ENCODE measurements around the gene FBXW4. TPM values are rescaled to one million over a fixed set of nuclear protein-coding genes. Genes with fewer than 3 reads are reported as not detected.

The FBXW4 gene
- total and polyA plus RNA-seq, 4 donors = 65.2 to 99.9 (median 73.0) TPM

GRCh38 chr10:101562231-101562630 lies 132.7 kb downstream of the FBXW4 start:
- Histone ChIP-seq H3K4me3 (ENCODE audit: low read length in 2 of 2) (no peak overlapping the region), H3K27ac (ENCODE audit: low read depth in 1 of 2, low read length in 2 of 2) (no peak overlapping the region), H3K27me3 (ENCODE audit: control insufficient read depth in 1 of 2, insufficient read depth in 2 of 2, low read length in 1 of 2) (no peaks in the 10 kb centered on the region), H3K36me3 (ENCODE audit: control insufficient read depth in 1 of 2, insufficient read depth in 2 of 2, low read length in 1 of 2) (no peaks in the 10 kb centered on the region), H3K9me3 (ENCODE audit: control insufficient read depth, low read length) (no peaks in the 10 kb centered on the region), H3K4me1 (ENCODE audit: control insufficient read depth in 1 of 2, insufficient read depth in 2 of 2, low read length in 2 of 2) (no peaks in the 10 kb centered on the region)
- intact Hi-C loops (cut with DNase I) = no loop called here
- DNase-seq (peak in 1 of 2 donors; percentile 34), ATAC-seq (ENCODE audit: low FRiP score) (no peak)
- 80 to 84% methylated on average over 5 of the region's 5 CpGs for WGBS, 2 donors

DNA sequence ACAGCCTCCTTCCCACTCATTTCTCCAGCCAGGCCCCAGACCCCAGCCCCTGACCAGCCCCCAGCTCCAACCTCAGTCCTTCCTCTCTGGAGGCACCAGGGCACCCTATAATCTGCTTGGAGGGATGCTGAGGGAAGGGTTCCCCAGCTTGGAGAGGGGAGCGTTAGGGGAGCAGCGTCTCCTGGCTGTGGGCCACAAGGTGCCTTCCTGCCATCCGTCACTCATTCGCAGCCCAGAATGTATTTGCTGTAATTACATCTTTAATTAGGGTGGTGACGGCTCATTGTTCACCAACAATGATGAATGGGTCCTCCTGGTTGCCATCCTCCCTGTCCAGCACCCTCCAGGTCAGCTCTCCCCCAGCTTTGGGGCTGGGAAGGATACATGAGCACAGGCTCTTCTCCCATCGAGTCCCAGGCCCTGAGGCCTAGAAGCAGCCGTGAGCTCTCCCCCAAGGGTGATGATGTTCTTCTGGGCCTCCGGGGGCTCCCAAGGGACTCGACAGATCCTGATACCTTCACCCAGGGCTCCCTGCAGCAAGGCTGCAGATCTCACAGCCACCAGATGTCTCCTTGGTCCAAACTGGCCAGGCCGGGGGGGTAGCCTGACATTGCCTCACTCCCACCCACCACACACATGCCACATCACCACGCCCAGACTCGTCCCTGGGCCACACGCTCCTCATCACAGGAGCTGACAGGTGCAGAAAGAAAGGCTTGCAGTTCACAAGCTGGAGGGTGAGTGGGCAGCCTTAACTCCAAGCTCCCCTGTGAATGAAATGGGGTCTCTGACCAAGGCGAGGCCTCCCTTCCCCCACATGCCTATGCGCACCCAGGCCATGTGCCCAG lies 133.7 kb downstream of the FBXW4 start:
- intact Hi-C loops (cut with DNase I) = no loop called here
- ATAC-seq (ENCODE audit: low FRiP score) (no peak), DNase-seq (peak in 1 of 2 donors; percentile 27)
- Histone ChIP-seq H3K27ac (ENCODE audit: low read depth in 1 of 2, low read length in 2 of 2) (no peak overlapping the region), H3K4me3 (ENCODE audit: low read length in 2 of 2) (no peak overlapping the region), H3K27me3 (ENCODE audit: control insufficient read depth in 1 of 2, insufficient read depth in 2 of 2, low read length in 1 of 2) (no peaks in the 10 kb centered on the region), H3K36me3 (ENCODE audit: control insufficient read depth in 1 of 2, insufficient read depth in 2 of 2, low read length in 1 of 2) (no peaks in the 10 kb centered on the region), H3K9me3 (ENCODE audit: control insufficient read depth, low read length) (no peaks in the 10 kb centered on the region), H3K4me1 (ENCODE audit: control insufficient read depth in 1 of 2, insufficient read depth in 2 of 2, low read length in 2 of 2) (no peaks in the 10 kb centered on the region)
- 75 to 80% methylated on average over 15 of the region's 15 CpGs for WGBS, 2 donors

Small RNA genes within 50 kb of the gene (microRNA-seq; reads per million reads assigned to microRNA genes)
- 0 reads per million in 2 donors for gene MIR3158-1
- 0 reads per million in 2 donors for gene MIR3158-2

Other genes starting within 250 kb of the FBXW4 start
- gene POLL, start 106.9 kb downstream of the FBXW4 start, total RNA-seq = 10 to 100 TPM; 16.9 to 31.5 TPM
- 10 to 100 TPM; 13.3 to 53.8 TPM for gene POLL, start 106.9 kb downstream of the FBXW4 start, polyA plus RNA-seq
- 1 to 10 TPM; 5.5 to 9.8 TPM for gene DPCD, start 106.8 kb downstream of the FBXW4 start, total RNA-seq
- 10 to 100 TPM; 11.9 to 27.6 TPM for gene DPCD, start 106.8 kb downstream of the FBXW4 start, polyA plus RNA-seq
- not detected for gene FGF8, start 80.9 kb upstream of the FBXW4 start, total RNA-seq
- not detected for gene FGF8, start 80.9 kb upstream of the FBXW4 start, polyA plus RNA-seq
- 10 to 100 TPM; 12.7 to 19.8 TPM for gene NPM3, start 88.3 kb upstream of the FBXW4 start, total RNA-seq
- 10 to 100 TPM; 18.5 to 22.3 TPM for gene NPM3, start 88.3 kb upstream of the FBXW4 start, polyA plus RNA-seq
- gene OGA, start 123.3 kb upstream of the FBXW4 start, total RNA-seq = 100 to 1,000 TPM; 126 to 171 TPM
- 10 to 100 TPM; 38.7 to 97.4 TPM for gene OGA, start 123.3 kb upstream of the FBXW4 start, polyA plus RNA-seq
- gene KCNIP2, start 148.6 kb upstream of the FBXW4 start, total RNA-seq = 1 to 10 TPM; 3.9 to 9.0 TPM
- gene KCNIP2, start 148.6 kb upstream of the FBXW4 start, polyA plus RNA-seq = 1 to 10 TPM in 1 of 2 donors, not detected in 1; 4.3 TPM